CD1c-positive myeloid dendritic cell (primary cell): ENCODE results near the gene RLF.
"Not testable (repeated sequence)": the region's sequence is repeated elsewhere in the genome, so short reads cannot be mapped to it uniquely, and the experiment has no call there.

Experiments
- DNase-seq: peaks from one replicate; pipeline ENCODE4 v3.0.0-alpha.2; 2016; ENCODE audit errors: extremely low spot score

RLF gene

DNA sequence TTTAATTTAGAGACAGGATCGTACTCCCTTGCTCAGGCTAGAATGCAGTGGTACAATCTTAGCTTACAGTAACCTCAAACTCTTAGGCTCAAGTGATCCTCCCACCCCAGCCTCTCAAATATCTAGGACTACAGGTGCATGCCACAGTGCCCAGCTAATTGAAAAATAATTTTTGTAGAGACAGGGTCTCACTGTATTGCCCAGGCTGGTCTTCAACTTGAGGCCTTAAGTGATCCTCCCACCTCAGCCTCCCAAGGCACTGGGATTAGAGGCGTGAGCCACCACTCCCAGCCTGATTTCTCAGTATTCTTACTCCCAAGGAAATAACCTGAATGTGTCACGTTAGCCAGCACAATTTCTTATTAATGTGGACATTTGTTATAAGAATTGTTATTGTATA lies 9.8 kb downstream of the RLF start:
- DNase-seq, result no peak

DNA sequence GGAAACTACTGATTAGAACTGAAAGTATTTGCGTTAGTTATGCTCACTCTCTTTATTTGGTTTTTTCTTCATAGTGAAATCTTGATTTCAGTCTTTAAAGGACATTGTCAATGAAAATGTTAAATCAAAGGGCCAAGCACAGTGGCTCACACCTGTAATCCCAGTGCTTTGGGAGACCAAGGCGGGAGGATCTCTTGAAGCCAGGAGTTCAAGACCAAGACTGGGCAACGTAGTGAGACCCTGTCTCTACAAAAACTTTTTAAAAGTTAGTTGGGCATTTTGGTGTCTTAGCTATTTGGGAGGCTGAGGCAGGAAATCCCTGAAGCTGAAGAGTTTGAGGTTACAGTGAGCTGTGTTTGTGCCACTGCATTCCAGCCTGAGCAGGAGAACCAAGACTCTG lies 13.6 kb downstream of the RLF start:
- DNase-seq, result no peak

DNA sequence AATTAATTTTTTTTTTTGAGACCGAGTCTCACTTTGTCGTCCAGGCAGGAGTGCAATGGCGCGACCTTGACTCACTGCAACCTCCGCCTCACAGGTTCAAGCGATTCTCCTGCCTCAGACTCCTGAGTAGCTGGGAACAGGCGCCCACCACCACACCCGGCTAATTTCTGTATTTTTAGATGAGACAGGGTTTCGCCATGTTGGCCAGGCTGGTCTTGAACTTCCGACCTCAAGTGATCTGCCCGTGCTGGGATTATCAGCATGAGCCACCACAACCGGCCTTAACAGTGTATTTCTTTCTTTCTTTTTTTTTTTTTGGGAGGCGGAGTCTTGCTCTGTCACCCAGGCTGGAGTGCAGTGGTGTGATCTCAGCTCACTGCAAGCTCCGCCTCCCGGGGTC lies 15.8 kb downstream of the RLF start:
- not testable (repeated sequence) for DNase-seq

DNA sequence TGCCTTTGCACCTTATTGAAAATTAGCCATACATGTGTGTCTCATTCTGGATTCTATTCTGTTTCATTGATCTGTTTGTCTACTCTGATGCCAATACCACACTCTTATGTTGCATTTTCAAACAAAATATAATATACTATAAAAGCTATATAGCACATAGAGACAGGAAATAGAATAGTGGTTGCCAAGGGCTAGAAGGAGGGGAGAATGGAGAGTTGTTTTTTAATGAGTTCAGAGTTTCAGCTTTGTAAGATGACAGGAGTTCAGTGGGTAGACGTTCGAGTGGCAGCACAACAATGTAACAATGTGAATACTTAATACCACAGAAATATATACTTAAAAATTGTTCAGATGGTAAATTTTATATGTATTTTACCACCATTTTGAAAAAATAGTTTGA lies 17.0 kb downstream of the RLF start:
- DNase-seq, result no peak

DNA sequence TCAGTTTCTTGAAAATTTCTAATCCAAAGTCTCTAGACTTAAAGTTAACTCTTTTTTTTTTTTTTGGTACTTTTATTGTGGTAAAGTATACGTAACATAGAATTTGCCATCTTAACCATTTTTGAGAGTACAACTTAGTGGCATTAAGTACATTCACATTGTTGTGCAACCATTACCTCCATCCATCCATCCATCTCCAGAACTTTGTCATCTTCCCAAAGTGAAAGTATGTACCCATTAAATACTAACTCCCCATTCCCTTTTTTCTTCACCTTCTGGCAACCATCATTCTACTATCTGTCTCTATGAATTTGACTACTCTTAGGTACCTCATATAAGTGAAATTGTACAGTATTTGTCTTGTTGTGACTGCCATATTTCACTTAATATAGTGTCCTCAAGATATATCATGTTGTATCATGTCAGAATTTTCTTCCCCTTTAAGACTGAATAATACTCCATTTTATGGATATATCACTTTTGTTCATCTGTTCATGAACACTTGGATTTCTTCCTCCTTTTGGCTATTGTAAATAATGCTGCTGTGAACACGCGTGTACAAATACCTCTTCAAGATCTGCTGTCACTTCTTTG lies 18.4 kb downstream of the RLF start:
- DNase-seq, result no peak

DNA sequence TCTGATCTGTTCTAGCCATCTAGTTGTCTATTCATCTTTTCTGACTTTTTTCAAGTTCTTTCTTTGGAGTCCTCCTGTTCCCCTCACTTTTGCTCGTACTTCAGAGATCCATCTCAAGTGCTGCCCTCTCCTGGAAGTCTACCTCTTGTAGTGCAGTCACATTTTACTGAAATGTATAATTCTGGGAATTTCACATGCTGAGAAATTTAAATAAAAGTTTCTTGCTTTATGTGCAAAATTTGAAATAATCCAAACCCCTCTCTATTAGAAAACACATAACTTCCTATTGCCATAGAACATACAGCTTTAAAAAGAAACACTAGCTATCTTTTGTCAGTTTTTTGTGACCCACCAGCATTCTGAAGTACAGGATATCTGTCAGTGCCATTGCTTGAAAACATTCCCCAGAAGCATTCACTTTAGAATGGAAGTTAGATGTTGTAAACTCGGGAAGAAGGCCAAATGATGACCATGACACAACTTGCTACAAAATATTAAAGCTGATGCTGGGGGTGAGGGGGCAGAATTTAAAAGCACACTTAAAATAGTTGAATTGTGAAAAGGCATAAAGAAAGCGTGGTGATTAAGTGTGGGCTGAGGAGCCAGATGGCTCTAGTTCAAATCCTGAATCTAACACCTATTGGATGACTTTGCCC lies 22.0 kb downstream of the RLF start:
- peak; percentile 18 for DNase-seq

DNA sequence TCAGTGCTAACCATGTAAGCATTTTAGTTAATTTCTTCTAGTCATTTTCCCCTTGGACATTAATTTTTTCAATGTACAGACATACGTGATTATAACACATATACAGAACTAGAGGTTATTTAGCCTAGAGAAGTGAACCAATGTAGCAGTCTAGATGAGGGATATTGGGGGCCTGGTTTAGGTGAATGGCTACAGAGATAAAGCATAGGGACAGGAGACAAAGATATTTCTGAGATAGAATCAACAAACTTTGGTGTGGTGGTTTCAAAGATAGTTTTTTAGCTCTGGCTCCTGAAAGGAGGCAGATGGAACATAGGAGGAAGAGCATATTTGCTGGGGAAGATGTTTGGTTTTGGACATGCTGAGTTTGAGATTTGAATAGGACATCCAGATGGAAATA lies 23.0 kb downstream of the RLF start:
- DNase-seq, result no peak

DNA sequence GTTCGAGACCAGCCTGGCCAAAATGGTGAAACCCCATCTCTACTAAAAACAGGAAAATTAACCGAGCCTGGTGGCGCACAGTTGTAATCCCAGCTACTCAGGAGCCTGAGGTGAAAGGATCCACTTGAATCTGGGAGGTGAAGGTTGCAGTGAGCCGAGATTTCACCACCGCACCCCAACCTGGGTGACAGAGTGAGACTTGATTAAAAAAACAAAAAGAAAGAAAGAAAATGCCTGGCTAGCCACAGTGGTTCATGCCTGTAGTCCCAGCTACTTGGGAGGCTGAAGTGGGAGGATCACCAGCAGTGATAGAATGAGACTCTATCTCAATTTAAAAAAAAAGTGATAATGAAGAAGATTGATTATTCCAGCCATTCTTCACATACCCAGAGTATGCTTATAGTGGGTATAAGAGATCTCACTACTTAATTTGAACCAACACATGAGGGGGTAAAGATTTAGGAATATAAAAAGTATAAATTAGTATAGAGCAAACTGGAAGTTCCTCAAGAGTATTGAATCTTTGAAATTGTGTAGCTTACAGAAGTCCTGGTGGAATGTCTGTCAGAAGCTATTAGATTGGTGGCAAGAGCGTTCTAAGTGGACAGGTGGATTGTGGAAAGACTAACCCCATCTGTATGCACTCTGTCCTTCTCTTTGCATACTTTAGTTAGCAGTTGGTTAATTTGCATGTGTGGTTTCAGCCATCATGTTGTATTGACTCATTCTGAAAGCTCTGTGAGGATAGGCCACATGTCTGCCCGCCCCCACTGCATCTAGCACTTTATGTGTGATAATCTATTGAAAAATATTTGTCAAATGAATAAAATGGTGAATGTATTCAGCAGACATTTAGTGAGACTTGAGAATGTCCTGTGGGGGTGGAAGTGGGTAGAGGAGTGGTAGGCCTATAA lies 25.0 kb downstream of the RLF start:
- peak; percentile 66 for DNase-seq

DNA sequence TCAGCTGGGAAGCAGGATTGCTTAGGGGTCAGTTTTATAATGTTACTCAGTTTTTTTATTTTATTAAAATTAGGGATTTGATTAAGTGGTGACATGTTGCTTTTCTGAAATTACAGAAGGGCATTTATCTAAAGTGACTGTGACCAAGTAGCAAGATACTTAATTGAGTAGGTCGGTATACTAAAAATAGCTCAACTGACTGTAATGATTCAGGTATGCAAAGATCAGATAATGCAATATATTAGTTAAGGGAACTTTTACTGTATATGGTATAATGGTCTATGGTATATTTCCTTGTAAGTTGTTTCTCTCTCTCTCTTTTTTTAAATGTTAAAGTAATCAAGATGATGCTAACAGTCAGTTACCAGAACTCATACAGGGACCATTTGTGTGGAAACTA lies 26.2 kb downstream of the RLF start:
- no peak for DNase-seq

DNA sequence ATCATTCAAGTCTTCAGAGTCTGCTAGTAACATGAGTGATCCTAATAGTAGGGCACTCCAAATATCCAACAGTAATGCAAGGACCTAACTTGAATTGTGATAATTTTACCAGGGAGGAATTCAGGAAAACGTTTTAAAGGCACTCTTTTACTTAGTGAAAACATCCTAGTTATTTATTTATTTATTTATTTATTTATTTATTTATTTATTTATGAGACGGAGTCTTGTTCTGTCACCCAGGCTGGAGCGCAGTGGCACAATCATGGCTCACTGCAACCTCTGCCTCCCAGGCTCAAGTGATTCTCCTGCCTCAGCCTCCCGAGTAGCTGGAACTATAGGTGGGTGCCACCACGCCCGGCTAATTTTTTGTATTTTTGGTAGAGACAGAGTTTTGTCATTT lies 33.5 kb downstream of the RLF start:
- not testable (repeated sequence) for DNase-seq

DNA sequence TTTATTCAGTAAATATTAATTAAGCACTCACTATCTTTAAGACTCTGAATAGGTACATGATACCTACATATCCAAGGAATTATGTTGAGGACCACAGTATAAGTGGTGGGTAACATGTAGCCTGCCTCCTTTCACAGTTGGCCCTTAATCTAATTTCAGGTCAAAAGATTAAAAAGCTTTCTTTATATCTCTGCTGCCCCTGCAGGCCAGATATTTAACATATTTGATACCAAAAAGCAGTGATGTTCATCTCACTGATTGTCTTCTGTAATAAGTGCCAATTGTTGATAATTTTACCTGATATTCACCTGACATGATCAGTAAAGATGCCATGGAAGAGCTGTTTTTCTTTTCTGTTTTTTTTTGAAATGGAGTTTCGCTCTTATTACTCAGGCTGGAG lies 36.5 kb downstream of the RLF start:
- DNase-seq, result no peak

DNA sequence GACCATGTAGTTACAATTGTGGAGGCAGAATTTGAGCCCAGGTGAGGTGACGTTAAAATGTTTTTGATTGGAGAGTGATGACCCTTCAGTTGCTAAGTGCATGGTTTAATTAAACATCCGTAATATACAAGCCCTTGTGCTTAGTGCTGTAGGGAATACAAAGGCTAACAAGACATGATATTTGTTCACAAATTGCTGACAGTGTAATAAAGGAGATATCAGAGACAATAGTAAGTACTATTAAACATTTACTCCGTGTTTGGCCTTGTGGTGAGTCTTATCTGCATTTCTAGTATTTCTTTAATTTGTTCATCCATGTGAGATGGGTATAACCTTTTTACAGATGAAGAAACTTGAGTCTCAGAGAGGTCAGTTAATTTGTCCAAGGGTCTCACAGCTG lies 37.9 kb downstream of the RLF start:
- no peak for DNase-seq

DNA sequence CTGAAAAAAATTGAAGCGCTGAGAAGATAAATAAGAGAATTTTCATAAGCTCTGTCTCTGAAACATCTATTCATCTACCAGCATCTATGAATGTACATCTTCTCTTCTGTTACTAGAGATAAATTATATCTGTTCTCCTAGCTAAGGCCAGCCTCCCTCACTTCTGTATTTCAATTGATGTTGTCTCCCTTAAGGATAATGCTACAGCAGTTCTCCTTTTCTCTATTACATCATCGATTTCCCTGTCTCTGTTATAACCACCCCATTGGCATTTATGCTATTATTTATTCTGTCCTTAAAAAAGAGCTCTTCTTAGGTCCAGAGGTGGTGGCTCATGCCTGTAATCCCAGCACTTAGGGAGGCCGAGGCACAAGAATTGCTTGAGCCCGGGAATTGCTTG lies 43.7 kb downstream of the RLF start:
- peak; percentile 3 for DNase-seq

DNA sequence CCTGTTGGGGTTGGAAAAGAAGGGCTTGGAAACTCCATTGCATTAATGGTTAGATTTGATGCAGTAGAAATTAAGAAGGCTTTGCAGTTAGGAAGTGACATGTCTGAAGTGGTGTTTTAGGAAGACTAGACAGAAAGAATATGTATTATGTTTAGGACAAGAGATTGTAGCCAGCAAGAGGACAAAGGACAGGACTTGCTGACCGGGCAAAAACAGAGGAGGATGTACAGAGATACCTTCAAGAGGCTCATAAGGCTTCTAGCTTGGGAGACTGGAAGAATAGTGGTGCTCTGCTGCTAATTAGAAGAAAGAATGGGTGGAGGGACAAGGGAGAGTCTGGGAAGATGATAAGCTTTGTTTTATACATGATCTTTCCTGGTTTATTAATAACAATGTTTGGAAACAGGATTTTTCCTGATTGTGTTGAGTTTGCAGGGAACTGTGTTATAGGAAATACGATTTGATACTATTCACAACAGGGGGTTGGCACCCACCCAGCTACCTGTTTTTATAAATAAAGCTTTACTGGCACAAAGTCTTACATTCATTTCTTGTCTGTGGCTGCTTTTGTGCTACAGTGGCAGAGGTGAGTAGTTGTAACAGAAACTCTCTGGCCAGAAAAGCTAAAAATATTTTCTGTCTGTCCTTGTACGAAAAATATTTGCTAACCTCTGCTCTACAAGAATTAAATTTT lies 49.5 kb downstream of the RLF start:
- no peak for DNase-seq

DNA sequence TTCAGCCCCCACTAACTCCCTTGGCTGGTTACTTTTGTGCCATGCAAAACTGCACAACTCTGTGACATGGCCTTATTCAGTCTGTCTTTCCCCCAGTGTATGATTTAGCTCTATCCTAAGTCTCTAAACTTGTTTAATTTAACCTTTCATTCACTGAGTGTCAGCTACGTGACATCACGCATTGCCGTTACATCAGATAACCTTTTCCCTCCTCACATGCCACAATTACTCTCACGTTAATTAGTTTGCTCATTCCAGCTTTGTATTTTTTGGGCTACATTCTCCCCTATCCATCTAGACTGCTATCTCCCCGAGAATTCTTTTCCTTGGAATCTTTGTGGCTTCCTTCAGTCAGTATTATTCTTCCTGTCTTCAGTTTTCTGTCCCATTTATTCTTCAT lies 57.1 kb downstream of the RLF start:
- DNase-seq, result no peak

DNA sequence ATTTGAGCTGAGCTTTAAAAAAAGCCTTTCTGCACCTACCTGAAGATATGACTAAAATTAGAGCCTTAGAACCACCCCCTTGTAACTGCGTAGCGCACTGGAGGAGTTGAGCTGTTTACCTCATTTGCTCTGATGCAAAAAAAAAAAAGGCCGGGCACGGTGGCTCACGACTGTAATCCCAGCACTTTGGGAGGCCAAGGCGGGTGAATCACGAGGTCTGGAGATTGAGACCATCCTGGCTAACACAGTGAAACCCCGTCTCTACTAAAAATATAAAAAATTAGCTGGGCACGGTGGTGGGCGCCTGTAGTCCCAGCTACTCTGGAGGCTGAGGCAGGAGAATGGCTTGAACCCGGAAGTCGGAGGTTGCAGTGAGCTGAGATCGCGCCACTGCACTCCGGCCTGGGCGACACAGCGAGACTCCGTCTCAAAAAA lies 60.3 kb downstream of the RLF start:
- DNase-seq, result not testable (repeated sequence)

DNA sequence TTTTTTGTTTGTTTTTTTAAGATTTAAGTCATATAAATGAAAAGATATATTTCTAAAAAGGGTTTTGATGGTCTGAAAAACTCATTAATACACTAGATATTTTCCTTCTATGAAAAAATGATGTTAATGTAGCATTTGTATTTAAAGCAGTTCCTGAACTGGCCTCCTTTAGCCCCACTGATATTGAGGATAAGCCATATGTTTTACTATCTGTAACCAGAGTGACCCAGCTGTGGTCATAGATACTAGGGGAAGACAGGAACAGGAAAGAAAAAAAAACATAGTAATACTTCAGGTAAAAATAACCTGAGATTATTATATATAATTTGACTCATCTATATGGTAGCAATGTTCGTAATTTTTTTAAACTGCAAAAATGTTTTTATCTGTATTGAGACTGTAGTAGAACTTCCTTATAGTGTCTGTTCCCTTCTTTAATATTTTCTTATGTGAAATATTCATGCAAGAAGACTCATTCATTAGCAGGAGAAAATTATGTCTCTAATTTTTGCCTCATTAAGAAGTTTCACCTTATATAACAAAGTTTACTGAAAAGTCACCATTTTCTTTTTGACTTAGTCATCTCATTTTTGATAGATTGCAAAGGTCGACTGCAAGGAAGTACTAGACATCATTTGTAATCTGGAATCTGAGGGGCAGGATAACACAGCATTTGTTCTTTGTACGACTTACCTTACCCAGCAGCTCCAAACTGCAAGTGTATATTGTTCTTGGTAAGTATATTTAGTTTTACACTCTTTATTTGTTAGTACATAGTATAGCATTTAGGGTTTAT lies 61.0 kb downstream of the RLF start:
- DNase-seq, result no peak

DNA sequence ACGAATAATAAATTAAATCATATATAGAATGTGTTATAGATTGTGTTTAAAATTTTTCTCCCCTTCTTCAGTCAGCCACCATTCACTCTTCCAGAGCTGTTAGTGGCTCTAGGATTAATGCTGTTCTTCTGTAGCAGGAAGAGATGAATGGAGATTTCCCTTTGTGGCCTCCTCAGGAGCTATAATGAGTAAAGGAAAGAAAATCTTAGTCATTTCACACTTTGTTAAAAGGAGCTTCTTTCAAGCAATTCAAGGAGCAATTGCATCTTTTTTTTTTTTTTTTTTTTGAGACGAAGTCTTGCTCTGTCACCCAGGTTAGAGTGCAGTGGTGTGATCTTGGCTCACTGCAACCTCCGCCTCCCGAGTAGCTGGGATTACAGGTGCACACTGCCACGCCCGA lies 62.9 kb downstream of the RLF start:
- DNase-seq, result no peak

DNA sequence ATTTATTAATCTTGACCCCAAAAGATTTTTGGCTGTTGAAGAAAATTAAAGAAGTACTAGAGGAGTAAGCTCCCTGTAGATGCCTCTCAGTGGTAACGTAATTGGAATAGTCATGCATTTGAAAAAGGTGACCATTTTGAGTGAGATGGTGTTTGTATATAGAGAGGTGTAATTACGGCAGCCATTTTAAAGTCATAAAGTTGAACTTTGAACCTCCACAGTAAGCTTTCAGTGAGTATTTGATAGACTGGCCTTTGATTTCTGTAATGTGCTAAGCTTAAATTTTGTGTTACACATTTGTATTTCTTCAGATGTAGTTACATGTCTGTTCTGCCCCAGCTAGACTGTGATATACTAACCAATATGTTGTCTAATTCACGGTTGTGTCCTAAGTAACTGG lies 65.0 kb downstream of the RLF start:
- DNase-seq, result no peak

DNA sequence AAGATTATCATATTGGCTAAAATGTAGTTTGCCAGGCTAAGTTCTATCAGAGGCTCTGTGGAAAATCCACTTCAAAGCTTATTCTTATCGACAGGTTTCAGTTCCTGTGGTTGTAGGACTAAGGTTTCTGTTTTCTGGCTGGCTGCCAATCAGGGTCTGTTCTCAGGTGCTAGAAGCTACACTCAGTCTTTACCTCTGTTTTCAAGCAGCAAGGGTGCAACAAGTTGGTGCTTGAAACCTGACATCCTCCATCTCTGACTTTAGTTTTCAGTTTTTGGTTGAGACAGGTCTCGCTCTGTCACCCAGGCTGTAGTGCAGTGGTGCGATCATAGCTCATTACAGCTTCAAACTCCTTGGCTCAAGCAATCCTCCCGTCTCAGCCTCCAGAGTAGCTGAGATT lies 71.3 kb downstream of the RLF start:
- peak; percentile 42 for DNase-seq

DNA sequence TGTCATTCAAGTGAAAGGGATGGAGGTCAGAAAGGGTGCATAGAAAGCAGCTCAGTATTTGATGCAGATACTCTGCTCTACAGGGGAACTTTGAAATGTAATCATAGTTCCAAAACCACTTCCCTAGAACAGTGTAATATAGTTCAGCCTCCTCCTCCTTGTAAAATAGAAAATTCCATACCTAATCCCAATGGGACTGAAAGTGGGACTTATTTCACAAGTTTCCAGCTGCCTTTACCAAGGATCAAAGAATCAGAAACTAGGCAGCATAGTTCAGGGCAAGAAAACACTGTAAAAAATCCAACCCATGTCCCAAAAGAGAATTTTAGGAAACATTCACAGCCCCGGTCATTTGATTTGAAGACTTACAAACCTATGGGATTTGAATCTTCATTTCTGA lies 78.4 kb downstream of the RLF start:
- no peak for DNase-seq

DNA sequence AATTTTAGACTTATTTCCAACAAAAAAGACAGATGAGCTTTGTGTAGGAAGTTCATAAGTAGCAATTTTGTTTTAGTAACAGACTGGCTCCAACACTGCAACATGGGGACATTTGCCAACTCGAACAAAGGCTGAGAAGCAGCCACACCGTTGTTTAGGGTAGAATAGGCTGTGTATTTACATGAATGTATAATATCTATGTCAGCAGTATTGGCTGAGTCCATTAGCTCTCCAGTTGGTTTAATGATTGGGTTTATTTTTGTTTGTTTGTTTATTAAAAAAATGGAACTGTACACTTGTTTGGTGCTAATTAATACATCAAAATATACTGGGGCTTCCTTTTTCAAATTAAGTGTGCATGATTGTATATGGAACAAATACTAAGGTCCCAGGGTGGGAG lies 79.2 kb downstream of the RLF start:
- DNase-seq, result no peak
